HFF-Myc (cell line): ENCODE measurements around the gene FNDC3B.

Source experiments
- DNase-seq: peaks from one replicate; pipeline ENCODE4 v3.0.0-alpha.2; 2011; ENCODE audit warnings: low read depth; ENCODE audit errors: extremely low read depth
- H3K4me3 ChIP-seq: replicated peaks from 2 replicates; pipeline ENCODE4 v1.5.1; 2011; ENCODE audit warnings: low read depth, mild to moderate bottlenecking, control low read depth, low read length
- CTCF ChIP-seq: IDR thresholded peaks from 2 replicates; pipeline ENCODE4 v1.5.1; 2012; ENCODE audit warnings: mild to moderate bottlenecking, low read depth, low read length, control low read depth; ENCODE audit errors: missing control alignments

The FNDC3B gene

GRCh38 chr3:172072543-172072942 lies 33.2 kb downstream of the FNDC3B start:
- TF ChIP-seq CTCF: no peak
- no peak for DNase-seq
- no peak overlapping the region for H3K4me3 ChIP-seq

- H3K4me3 ChIP-seq: no peak overlapping the region
- no peak for DNase-seq
- TF ChIP-seq CTCF: no peak
Measured at GRCh38 chr3:172073262-172073915, 34.0 kb downstream of the FNDC3B start.

- no peak overlapping the region for H3K4me3 ChIP-seq
- DNase-seq: no peak
- no peak for TF ChIP-seq CTCF
Measured at GRCh38 chr3:172074032-172074431, 34.7 kb downstream of the FNDC3B start.

- DNase-seq: no peak
- TF ChIP-seq CTCF: no peak
- H3K4me3 ChIP-seq: no peak overlapping the region
Measured at GRCh38 chr3:172074586-172074985, 35.2 kb downstream of the FNDC3B start.

- no peak for DNase-seq
- TF ChIP-seq CTCF: no peak
- H3K4me3 ChIP-seq: no peak overlapping the region
Measured at GRCh38 chr3:172076212-172076611, 36.8 kb downstream of the FNDC3B start.

- DNase-seq: no peak
- TF ChIP-seq CTCF: no peak
- H3K4me3 ChIP-seq: no peak overlapping the region
Measured at GRCh38 chr3:172077197-172077757, 37.9 kb downstream of the FNDC3B start.

- no peak for TF ChIP-seq CTCF
- DNase-seq: no peak
- no peak overlapping the region for H3K4me3 ChIP-seq
Measured at GRCh38 chr3:172078244-172078643, 38.9 kb downstream of the FNDC3B start.
